CD8-positive, alpha-beta memory T cell (primary cell): ENCODE measurements around the gene TENT5A. TPM values are rescaled to one million over a fixed set of nuclear protein-coding genes. Genes with fewer than 3 reads are reported as not detected.

Experiments used
- CTCF ChIA-PET: fragments of 350-600 bp; sonication (Branson Sonifier 250); formaldehyde crosslinking; loops from one replicate; lab custom pipeline; 2021; ENCODE audit warnings: antibody characterized with exemption; lab: Charles Lee
- POLR2A ChIA-PET: fragments of 350-600 bp; sonication (Branson Sonifier 250); formaldehyde crosslinking; loops from one replicate; lab custom pipeline; 2021; ENCODE audit warnings: antibody characterized with exemption; lab: Charles Lee
- DNase-seq, 5 donors: peaks; one replicate each; pipeline versions ENCODE4 v3.0.0 to v3.0.0-alpha.2; 2020 to 2022; ENCODE audit warnings: mixed read lengths in 1 of 5
- H3K27ac ChIP-seq: one replicate; pipeline ENCODE4 v1.7.0; 2013; ENCODE audit warnings: low read depth, mild to moderate bottlenecking, low read length, moderate library complexity
- H3K27me3 ChIP-seq: 2 replicates; pipeline ENCODE4 v1.7.0; 2013; ENCODE audit warnings: low read length, mild to moderate bottlenecking; ENCODE audit not compliant: insufficient read depth, poor library complexity, severe bottlenecking
- H3K36me3 ChIP-seq: 2 replicates; pipeline ENCODE4 v1.7.0; 2013; ENCODE audit warnings: mild to moderate bottlenecking, low read length, moderate library complexity; ENCODE audit not compliant: insufficient read depth
- H3K4me1 ChIP-seq: 2 replicates; pipeline ENCODE4 v1.7.0; 2013; ENCODE audit warnings: mild to moderate bottlenecking, low read length, moderate library complexity; ENCODE audit not compliant: insufficient read depth
- H3K4me3 ChIP-seq: 2 replicates; pipeline ENCODE4 v1.7.0; 2013; ENCODE audit warnings: mild to moderate bottlenecking, low read length
- H3K9me3 ChIP-seq: 2 replicates; pipeline ENCODE4 v1.7.0; 2013; ENCODE audit warnings: mild to moderate bottlenecking, low read length
- H3K27ac Mint-ChIP-seq, 8 donors: one replicate each; pipeline ENCODE4 v1.8.0; 2020 to 2021; ENCODE audit warnings: mixed read lengths in 8 of 8, mild to moderate bottlenecking in 6 of 8, inconsistent platforms in 3 of 8, moderate library complexity in 3 of 8
- H3K27me3 Mint-ChIP-seq, 2 donors: one replicate each; pipeline ENCODE4 v1.8.0; 2020 to 2021; ENCODE audit warnings: mixed read lengths in 2 of 2, mild to moderate bottlenecking in 1 of 2, moderate library complexity in 1 of 2
- H3K36me3 Mint-ChIP-seq, 3 donors: one replicate each; pipeline ENCODE4 v1.8.0; 2020 to 2021; ENCODE audit warnings: mixed read lengths in 3 of 3, inconsistent platforms in 1 of 3, mild to moderate bottlenecking in 1 of 3
- H3K4me1 Mint-ChIP-seq, 3 donors: one replicate each; pipeline ENCODE4 v1.8.0; 2020 to 2021; ENCODE audit warnings: mixed read lengths in 3 of 3, inconsistent platforms in 1 of 3, mild to moderate bottlenecking in 1 of 3
- H3K4me3 Mint-ChIP-seq, 7 donors: one replicate each; pipeline ENCODE4 v1.8.0; 2020 to 2021; ENCODE audit warnings: mixed read lengths in 7 of 7, mild to moderate bottlenecking in 6 of 7, moderate library complexity in 4 of 7, inconsistent platforms in 2 of 7
- H3K9me3 Mint-ChIP-seq, 5 donors: one replicate each; pipeline ENCODE4 v1.8.0; 2020 to 2022; ENCODE audit warnings: mixed read lengths in 5 of 5, mild to moderate bottlenecking in 3 of 5, moderate library complexity in 2 of 5, inconsistent platforms in 1 of 5
- polyA plus RNA-seq: library from polyadenylated mRNA; unstranded; fragments of 300-500 nt; fragmentation: Illumina TruSeq; gene quantifications from one replicate; pipeline ENCODE4 v1.2.3, GENCODE V29; 2021
- total RNA-seq, 2 experiments: library from RNA; stranded (reverse); gene quantifications; one replicate each; pipeline ENCODE4 v1.2.3, GENCODE V29; 2021

TENT5A gene
- total and polyA plus RNA-seq, 3 experiments from 2014 or later: 0.57 to 3.3 (median 0.71) TPM

- Histone ChIP-seq H3K27ac (no peak overlapping the region), H3K4me3 (no peak overlapping the region), H3K36me3 (no peaks in the 10 kb centered on the region), H3K9me3 (no peaks in the 10 kb centered on the region), H3K27me3 (no peaks in the 10 kb centered on the region), H3K4me1 (no peaks in the 10 kb centered on the region)
- Mint-ChIP-seq H3K9me3 (peaks cover 0 to 2% (median 0%) of the 10 kb centered on the region in 5 donors), H3K36me3 (peaks cover 0 to 8% (median 0%) of the 10 kb centered on the region in 3 donors), H3K4me3 (no peak overlapping the region), H3K27me3 (no peaks in the 10 kb centered on the region), H3K4me1 (no peaks in the 10 kb centered on the region), H3K27ac (no peak overlapping the region)
- DNase-seq: no peak
- CTCF ChIA-PET: no interaction called here
- POLR2A ChIA-PET: no interaction called here
Measured at GRCh38 chr6:81713205-81713604, 39.3 kb downstream of the TENT5A start.

- H3K27ac Mint-ChIP-seq: no peak overlapping the region
- H3K27ac ChIP-seq: no peak overlapping the region
- H3K4me3 ChIP-seq: no peak overlapping the region
- H3K4me1 ChIP-seq: no peaks in the 10 kb centered on the region
- H3K36me3 ChIP-seq: no peaks in the 10 kb centered on the region
- POLR2A ChIA-PET: no interaction called here
- CTCF ChIA-PET: no interaction called here
- H3K4me3 Mint-ChIP-seq: no peak overlapping the region
- H3K36me3 Mint-ChIP-seq: peaks cover 0 to 5% (median 0%) of the 10 kb centered on the region in 3 donors
- no peaks in the 10 kb centered on the region for H3K4me1 Mint-ChIP-seq
- H3K27me3 Mint-ChIP-seq: no peaks in the 10 kb centered on the region
- H3K9me3 Mint-ChIP-seq: peaks cover 0 to 2% (median 0%) of the 10 kb centered on the region in 5 donors
- no peak for DNase-seq
- H3K27me3 ChIP-seq: no peaks in the 10 kb centered on the region
- H3K9me3 ChIP-seq: no peaks in the 10 kb centered on the region
Measured at GRCh38 chr6:81708113-81708699, 44.3 kb downstream of the TENT5A start.

- Histone ChIP-seq H3K4me3 (no peak overlapping the region), H3K9me3 (no peaks in the 10 kb centered on the region), H3K36me3 (no peaks in the 10 kb centered on the region), H3K4me1 (no peaks in the 10 kb centered on the region), H3K27me3 (no peaks in the 10 kb centered on the region), H3K27ac (no peak overlapping the region)
- ChIA-PET POLR2A (no interaction called here), CTCF (no interaction called here)
- no peak overlapping the region for H3K27ac Mint-ChIP-seq
- H3K4me3 Mint-ChIP-seq: no peak overlapping the region
- H3K36me3 Mint-ChIP-seq: peaks cover 0 to 5% (median 0%) of the 10 kb centered on the region in 3 donors
- no peaks in the 10 kb centered on the region for H3K4me1 Mint-ChIP-seq
- DNase-seq: no peak
- H3K9me3 Mint-ChIP-seq: peaks cover 0 to 4% (median 0%) of the 10 kb centered on the region in 5 donors
- H3K27me3 Mint-ChIP-seq: no peaks in the 10 kb centered on the region
Measured at GRCh38 chr6:81704700-81705099, 47.8 kb downstream of the TENT5A start.

- Mint-ChIP-seq H3K4me3 (no peak overlapping the region), H3K9me3 (peaks cover 0 to 2% (median 0%) of the 10 kb centered on the region in 5 donors), H3K36me3 (peaks cover 0 to 5% (median 0%) of the 10 kb centered on the region in 3 donors), H3K27ac (no peak overlapping the region), H3K27me3 (no peaks in the 10 kb centered on the region), H3K4me1 (no peaks in the 10 kb centered on the region)
- Histone ChIP-seq H3K9me3 (no peaks in the 10 kb centered on the region), H3K36me3 (no peaks in the 10 kb centered on the region), H3K27ac (no peak overlapping the region), H3K4me3 (no peak overlapping the region), H3K4me1 (no peaks in the 10 kb centered on the region), H3K27me3 (no peaks in the 10 kb centered on the region)
- ChIA-PET CTCF (no interaction called here), POLR2A (no interaction called here)
- no peak for DNase-seq
Measured at GRCh38 chr6:81700414-81700813, 52.1 kb downstream of the TENT5A start.

GRCh38 chr6:81697559-81697958, 54.9 kb downstream of the TENT5A start:
- H3K9me3 ChIP-seq: no peaks in the 10 kb centered on the region
- DNase-seq: no peak
- ChIA-PET CTCF (no interaction called here), POLR2A (no interaction called here)
- no peaks in the 10 kb centered on the region for H3K9me3 Mint-ChIP-seq
- H3K36me3 ChIP-seq: no peaks in the 10 kb centered on the region
- no peaks in the 10 kb centered on the region for H3K27me3 Mint-ChIP-seq
- H3K36me3 Mint-ChIP-seq: no peaks in the 10 kb centered on the region
- no peak overlapping the region for H3K27ac Mint-ChIP-seq
- no peak overlapping the region for H3K27ac ChIP-seq
- H3K4me1 ChIP-seq: no peaks in the 10 kb centered on the region
- H3K27me3 ChIP-seq: no peaks in the 10 kb centered on the region
- no peak overlapping the region for H3K4me3 ChIP-seq
- no peak overlapping the region for H3K4me3 Mint-ChIP-seq
- no peaks in the 10 kb centered on the region for H3K4me1 Mint-ChIP-seq

GRCh38 chr6:81696524-81696923, 56.0 kb downstream of the TENT5A start:
- no peak overlapping the region for H3K27ac ChIP-seq

More at GRCh38 chr6:81696524-81696923, 56.0 kb downstream of the TENT5A start:
- CTCF ChIA-PET: no interaction called here
- H3K36me3 Mint-ChIP-seq: no peaks in the 10 kb centered on the region
- no peak overlapping the region for H3K27ac Mint-ChIP-seq
- POLR2A ChIA-PET: no interaction called here
- Histone ChIP-seq H3K27me3 (no peaks in the 10 kb centered on the region), H3K36me3 (no peaks in the 10 kb centered on the region), H3K4me3 (no peak overlapping the region), H3K9me3 (no peaks in the 10 kb centered on the region), H3K4me1 (no peaks in the 10 kb centered on the region)
- H3K27me3 Mint-ChIP-seq: no peaks in the 10 kb centered on the region
- DNase-seq: no peak
- H3K4me1 Mint-ChIP-seq: no peaks in the 10 kb centered on the region
- no peak overlapping the region for H3K4me3 Mint-ChIP-seq
- no peaks in the 10 kb centered on the region for H3K9me3 Mint-ChIP-seq
